ENCODE data around the gene GABRB3. TPM values are rescaled to one million over a fixed set of nuclear protein-coding genes. Genes with fewer than 3 reads are reported as not detected.

GABRB3 gene
- total RNA-seq, 1 experiment from 2014 or later, result 0.13 TPM

GRCh38 chr15:26739791-26740190 lies 33.1 kb downstream of the GABRB3 start:
- Histone ChIP-seq H3K4me1 (ENCODE audit: control insufficient read depth, insufficient read depth, low read length) (no peaks in the 10 kb centered on the region), H3K27me3 (ENCODE audit: control insufficient read depth, insufficient read depth, low read length) (no peaks in the 10 kb centered on the region), H3K4me3 (ENCODE audit: low read depth in 2 of 2, low read length in 2 of 2) (no peak overlapping the region), H3K9me3 (ENCODE audit: control insufficient read depth, insufficient read depth, low read depth, low read length) (no peaks in the 10 kb centered on the region), H3K27ac (ENCODE audit: low read length) (no peak overlapping the region), H3K36me3 (ENCODE audit: control insufficient read depth, insufficient read depth, low read length) (no peaks in the 10 kb centered on the region)
- intact Hi-C loops (cut with micrococcal nuclease; ENCODE audit: unreplicated experiment) (no loop called here), in situ Hi-C loops (cut with HindIII; ENCODE audit: low pct_unique_long_range_greater_than_20kb, low sequenced_read_pairs) (no loop called here)
- DNase-seq (ENCODE audit: low read depth, low spot score) (no peak), ATAC-seq (no peak)
- BruUV-seq (replicated peaks), result no TSS peak
- TF ChIP-seq REST (IDR thresholded peaks at IDR 0.05; ENCODE audit: insufficient read depth in 1 of 2, low read depth in 2 of 2, low read length in 1 of 2) (no peak), CTCF (IDR thresholded peaks at IDR 0.05) (no peak), SIN3A (IDR thresholded peaks at IDR 0.05; ENCODE audit: borderline replicate concordance, insufficient read depth, low read depth, low read length) (no peak), POLR2AphosphoS5 (IDR thresholded peaks at IDR 0.05; ENCODE audit: low read depth, low read length) (no peak), TCF7L2 (IDR thresholded peaks at IDR 0.05; ENCODE audit: low read depth, low read length) (no peak)
- ChIA-PET CTCF (no interaction called here), POLR2A (no interaction called here)

- intact Hi-C loops (cut with micrococcal nuclease; ENCODE audit: unreplicated experiment) (no loop called here), in situ Hi-C loops (cut with HindIII; ENCODE audit: low pct_unique_long_range_greater_than_20kb, low sequenced_read_pairs) (no loop called here)
- BruUV-seq (replicated peaks), result no TSS peak
- DNase-seq (ENCODE audit: low read depth, low spot score), result no peak
- ChIA-PET POLR2A (no interaction called here), CTCF (interaction anchor here (0.7 kb wide), 1 partner anchor 652 kb away, joined by 3 read pairs; no protein-coding TSS in a partner anchor)
- no peaks in the 10 kb centered on the region for H3K4me1 ChIP-seq (ENCODE audit: control insufficient read depth, insufficient read depth, low read length)
- H3K36me3 ChIP-seq (ENCODE audit: control insufficient read depth, insufficient read depth, low read length), result no peaks in the 10 kb centered on the region
- no peak for ATAC-seq
- no peak overlapping the region for H3K27ac ChIP-seq (ENCODE audit: low read length)
- TF ChIP-seq REST (IDR thresholded peaks at IDR 0.05; ENCODE audit: insufficient read depth in 1 of 2, low read depth in 2 of 2, low read length in 1 of 2) (no peak), SIN3A (IDR thresholded peaks at IDR 0.05; ENCODE audit: borderline replicate concordance, insufficient read depth, low read depth, low read length) (no peak), CTCF (IDR thresholded peaks at IDR 0.05) (no peak), TCF7L2 (IDR thresholded peaks at IDR 0.05; ENCODE audit: low read depth, low read length) (no peak), POLR2AphosphoS5 (IDR thresholded peaks at IDR 0.05; ENCODE audit: low read depth, low read length) (no peak)
- H3K9me3 ChIP-seq (ENCODE audit: control insufficient read depth, insufficient read depth, low read depth, low read length), result no peaks in the 10 kb centered on the region
- no peak overlapping the region for H3K4me3 ChIP-seq (ENCODE audit: low read depth in 2 of 2, low read length in 2 of 2)
- no peaks in the 10 kb centered on the region for H3K27me3 ChIP-seq (ENCODE audit: control insufficient read depth, insufficient read depth, low read length)
These were observed 33.9 kb downstream of the GABRB3 start for GRCh38 chr15:26738996-26739395.

Data from Panc1 (cell line).